Transverse colon (tissue), 4 donors: ENCODE data around the gene FBXO27. TPM values are rescaled to one million over a fixed set of nuclear protein-coding genes. Genes with fewer than 3 reads are reported as not detected.

ENCODE experiments used
- DNase-seq: peaks from one replicate; pipeline ENCODE4 v3.0.0-alpha.2; 2019
- H3K27ac ChIP-seq, 4 donors: fragments of 200-600 bp; sonication (generic); 2 replicates each; pipeline ENCODE4 v1.5.1; 2016 to 2018; ENCODE audit warnings: inconsistent platforms in 4 of 4
- H3K27me3 ChIP-seq: fragments of 200-600 bp; sonication (generic); 2 replicates; pipeline ENCODE4 v1.5.1; 2017; ENCODE audit warnings: inconsistent platforms
- H3K36me3 ChIP-seq, 4 donors: fragments of 200-600 bp; sonication (generic); 2 replicates each; pipeline ENCODE4 v1.5.1; 2017 to 2019; ENCODE audit warnings: inconsistent platforms in 4 of 4
- H3K4me1 ChIP-seq, 4 donors: fragments of 200-600 bp; sonication (generic); 2 replicates each; pipeline ENCODE4 v1.5.1; 2017 to 2020; ENCODE audit warnings: inconsistent platforms in 4 of 4
- H3K4me3 ChIP-seq, 4 donors: fragments of 200-600 bp; sonication (generic); 1 replicate in 1 of 4; 2 replicates in 3 of 4; pipeline versions ENCODE4 v1.5.1 to v1.6.1; 2017 to 2019; ENCODE audit warnings: inconsistent platforms in 4 of 4
- H3K9me3 ChIP-seq, 2 donors: fragments of 200-600 bp; sonication (generic); 2 replicates each; pipeline ENCODE4 v1.5.1; 2017 to 2019; ENCODE audit warnings: inconsistent platforms in 2 of 2
- CTCF ChIP-seq, 5 experiments: fragments of 200-600 bp in 3 of 5; fragments of 450-650 bp in 2 of 5; sonication (generic) in 3 of 5; IDR thresholded peaks; 1 replicate in 2 of 5; 2 replicates in 3 of 5; pipeline ENCODE4 v1.5.1; 2016 to 2017; ENCODE audit warnings: antibody characterized with exemption in 5 of 5, inconsistent platforms in 3 of 5, mild to moderate bottlenecking in 2 of 5, moderate library complexity in 1 of 5
- EP300 ChIP-seq: sonication (generic); formaldehyde crosslinking; IDR thresholded peaks from one replicate; pipeline ENCODE4 v1.6.1; 2017; ENCODE audit warnings: antibody characterized with exemption, low read depth
- POLR2A ChIP-seq: fragments of 450-650 bp; IDR thresholded peaks from one replicate; pipeline ENCODE4 v1.6.1; 2016; ENCODE audit warnings: antibody characterized with exemption, mild to moderate bottlenecking, moderate library complexity
- POLR2AphosphoS5 ChIP-seq, 3 donors: sonication (generic); formaldehyde crosslinking; IDR thresholded peaks; one replicate each; pipeline ENCODE4 v1.6.1; 2016; ENCODE audit warnings: antibody characterized with exemption in 3 of 3
- WGBS, 2 donors: methylation state at CpG; one replicate each; pipeline ENCODE4 v1.1.5; 2018; ENCODE audit warnings: low coverage in 1 of 2; 5-methylcytosine and 5-hydroxymethylcytosine counted together
- in situ Hi-C, 4 donors: fragments of 200-750 bp; cut with MboI; loops; one replicate each; pipeline versions ENCODE4 v1.15.0 to v1.15.1; 2017; ENCODE audit warnings: low sequenced_read_pairs in 3 of 4, low pct_ligation_motif_present in 1 of 4, low pct_unique_long_range_greater_than_20kb in 1 of 4
- intact Hi-C: fragments of 100-400 bp; cut with DNase I; formaldehyde crosslinking; loops from one replicate; pipeline ENCODE4 v1.15.1; 2023; ENCODE audit warnings: low total_unique reads
- total RNA-seq, 4 donors: library from RNA; depleted of rRNA; stranded (reverse); fragments of >200 nt; gene quantifications; one replicate each; pipeline ENCODE4 v1.1.0, GENCODE V29; 2016

The FBXO27 gene
- total RNA-seq, 4 donors from 2014 or later, result 0.14 to 1.5 (median 1.1) TPM; not detected in 1

GRCh38 chr19:38977445-38978325, 54.7 kb downstream of the FBXO27 start:
- Histone ChIP-seq H3K36me3 (no peaks in the 10 kb centered on the region), H3K4me1 (peaks cover 0 to 26% (median 11%) of the 10 kb centered on the region in 4 donors), H3K27me3 (peaks cover 37% of the 10 kb centered on the region), H3K4me3 (no peak overlapping the region), H3K27ac (no peak overlapping the region), H3K9me3 (no peaks in the 10 kb centered on the region)
- no peak for DNase-seq
- intact Hi-C loops (no loop called here), in situ Hi-C loops (no loop called here)
- WGBS, 2 donors, result 54 to 65% methylated on average over 10 to 15 of the region's 15 CpGs
- TF ChIP-seq POLR2AphosphoS5 (IDR thresholded peaks at IDR 0.05) (no peak), EP300 (no peak), POLR2A (no peak), CTCF (IDR thresholded peaks at IDR 0.05) (no peak)

- in situ Hi-C loops, result no loop called here
- DNase-seq, result no peak
- TF ChIP-seq CTCF (IDR thresholded peaks at IDR 0.05), result no peak
- TF ChIP-seq POLR2A, result no peak
- TF ChIP-seq EP300, result no peak
- TF ChIP-seq POLR2AphosphoS5 (IDR thresholded peaks at IDR 0.05), result no peak
These were observed 56.5 kb downstream of the FBXO27 start for GRCh38 chr19:38975861-38976271.

DNA sequence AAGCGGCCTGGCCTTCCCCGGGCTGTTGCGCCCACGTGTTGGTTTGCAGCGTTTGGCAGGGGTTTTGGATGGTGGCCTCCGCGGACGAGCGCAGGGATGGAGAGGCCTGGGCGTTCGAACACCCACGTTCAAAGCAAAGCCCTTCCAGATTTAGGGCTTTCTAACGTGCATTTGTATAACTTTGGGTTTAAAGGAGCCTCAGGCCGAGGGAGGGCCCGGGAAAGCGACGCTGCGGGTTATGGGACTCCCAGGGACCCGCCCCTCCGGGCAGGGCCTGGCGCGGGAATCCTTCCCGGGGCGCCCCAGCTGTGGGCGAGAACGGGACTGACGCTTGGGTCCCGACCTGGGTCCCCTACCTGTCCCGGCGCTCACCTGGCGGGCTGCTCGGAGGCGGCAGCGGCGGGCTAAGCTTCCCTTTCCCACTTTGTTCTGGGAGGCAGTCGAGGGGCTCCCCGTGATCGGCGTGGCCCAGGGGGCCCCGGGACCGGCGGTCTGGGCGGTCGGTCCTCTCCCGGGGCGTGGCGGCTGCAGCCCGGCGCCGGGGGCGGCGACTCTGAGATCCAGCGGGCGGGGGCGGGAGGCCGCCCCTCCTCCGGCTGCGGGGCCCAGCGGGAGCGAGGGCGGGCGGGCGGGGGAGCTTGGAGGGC, 57.0 kb downstream of the FBXO27 start, which contains the start of gene FBXO17:
Gene FBXO17, minus strand, starts transcription at position 529 of the 647 bp plus-strand sequence. CDS start 25,423 bp downstream, outside the sequence.
- TF ChIP-seq CTCF (IDR thresholded peaks at IDR 0.05) (no peak), POLR2A (no peak)
- DNase-seq, result peak; percentile 27
- no peaks in the 10 kb centered on the region for H3K36me3 ChIP-seq
- 19% methylated on average over 22 of the region's 63 CpGs; no CpG with 5 or more reads in 1 of the 2 donors for WGBS, 2 donors
- in situ Hi-C loops, result no loop called here
- H3K9me3 ChIP-seq, result no peaks in the 10 kb centered on the region
- H3K4me3 ChIP-seq, result peak within 1 kb of the TSS; percentile 42 to 61 (median 54)
- H3K27ac ChIP-seq, result peak within 1 kb of the TSS; percentile 82 to 93 (median 86)
- peaks cover 0 to 26% (median 11%) of the 10 kb centered on the region in 4 donors for H3K4me1 ChIP-seq
- peaks cover 37% of the 10 kb centered on the region for H3K27me3 ChIP-seq
- intact Hi-C loops, result no loop called here

More at GRCh38 chr19:38975861-38976271, 56.5 kb downstream of the FBXO27 start:
- Histone ChIP-seq H3K4me1 (peaks cover 0 to 26% (median 11%) of the 10 kb centered on the region in 4 donors), H3K36me3 (no peaks in the 10 kb centered on the region), H3K27me3 (peaks cover 37% of the 10 kb centered on the region), H3K9me3 (no peaks in the 10 kb centered on the region), H3K4me3 (peak overlapping the region; percentile 34 to 60 (median 45)), H3K27ac (peak overlapping the region; percentile 82 to 93 (median 86))
- 0 to 3% methylated on average over 1 to 12 of the region's 22 CpGs for WGBS, 2 donors
- intact Hi-C loops, result no loop called here

DNA sequence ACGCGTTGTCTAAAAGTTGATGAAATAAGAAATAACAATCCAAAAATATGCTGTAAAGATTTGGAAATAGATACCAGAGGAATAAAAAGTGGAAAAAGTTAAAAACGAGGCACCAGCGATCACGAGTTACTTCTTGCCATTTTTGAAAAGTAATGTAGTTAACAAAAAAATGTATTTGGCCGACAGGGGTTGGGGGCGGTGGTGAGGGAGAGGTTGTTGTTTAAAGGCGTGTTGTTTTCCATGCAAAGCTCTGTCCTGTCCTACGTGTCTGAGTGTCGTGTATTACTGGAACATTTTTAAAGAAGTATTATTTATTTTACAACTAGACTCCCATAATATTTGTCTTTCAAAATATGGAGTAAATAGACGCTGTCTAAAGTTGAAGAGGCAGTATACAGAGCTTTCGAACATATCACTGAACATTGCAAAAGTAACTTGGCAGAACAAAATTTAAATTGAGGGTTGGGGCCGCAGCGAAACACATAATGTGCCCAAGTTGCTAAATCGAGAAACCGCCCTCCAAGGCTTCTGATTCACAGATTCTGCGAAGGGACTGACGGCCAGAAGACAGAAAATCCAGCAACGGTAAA, 57.6 kb downstream of the FBXO27 start:
- H3K4me3 ChIP-seq, result peak overlapping the region; percentile 42 to 61 (median 54)
- WGBS, 2 donors, result 49 to 53% methylated on average over 12 to 19 of the region's 19 CpGs
- no peak for TF ChIP-seq POLR2AphosphoS5 (IDR thresholded peaks at IDR 0.05)
- TF ChIP-seq EP300, result no peak
- no peak for TF ChIP-seq POLR2A
- TF ChIP-seq CTCF (IDR thresholded peaks at IDR 0.05), result no peak

More for the DNA sequence above, 57.6 kb downstream of the FBXO27 start:
- Histone ChIP-seq H3K9me3 (no peaks in the 10 kb centered on the region), H3K4me1 (peaks cover 0 to 26% (median 11%) of the 10 kb centered on the region in 4 donors), H3K27ac (peak overlapping the region; percentile 82 to 93 (median 86)), H3K27me3 (peaks cover 37% of the 10 kb centered on the region), H3K36me3 (no peaks in the 10 kb centered on the region)
- no peak for DNase-seq
- in situ Hi-C loops, result loop anchor here in 1 of 4 donors (25.0 kb wide), 1 partner anchor 562 kb away; the partner anchor contains the start of gene FAM98C
- intact Hi-C loops, result no loop called here
